H1 (cell line): ENCODE results near the gene SRMS. TPM values are rescaled to one million over a fixed set of nuclear protein-coding genes. Genes with fewer than 3 reads are reported as not detected.

Experiments
- CTCF ChIA-PET: fragments of 300-600 bp; sonication (Branson Sonifier 250); formaldehyde crosslinking; loops from one replicate; lab custom pipeline; 2021; ENCODE audit not compliant: partially characterized antibody; lab: Charles Lee
- POLR2A ChIA-PET: fragments of 300-600 bp; sonication (Branson Sonifier 250); formaldehyde crosslinking; loops from one replicate; lab custom pipeline; 2021; ENCODE audit warnings: inconsistent platforms; ENCODE audit not compliant: partially characterized antibody; lab: Charles Lee
- DNase-seq, 2 experiments: peaks; one replicate each; pipeline versions ENCODE4 v3.0.0 to v3.0.0-alpha.2; 2010 to 2022; ENCODE audit warnings: low spot score in 2 of 2, low read depth in 1 of 2, mixed read lengths in 1 of 2
- FAIRE-seq: peaks from 2 replicates; lab custom pipeline; 2011; peaks lifted over from hg19 to GRCh38; lab: Jason Lieb, UNC
- H2AFZ ChIP-seq: 2 replicates; pipeline ENCODE4 v1.8.1; 2012; ENCODE audit warnings: low read length, inconsistent platforms
- H2AK5ac ChIP-seq: 2 replicates; pipeline ENCODE4 v1.6.1; 2013; ENCODE audit warnings: low read depth, low read length
- H2BK120ac ChIP-seq: replicated peaks from 2 replicates; pipeline ENCODE3; 2013; ENCODE audit warnings: low read depth, low read length, inconsistent platforms
- H2BK12ac ChIP-seq: 2 replicates; pipeline ENCODE4 v1.6.1; 2013; ENCODE audit warnings: low read depth, low read length
- H2BK15ac ChIP-seq: 2 replicates; pipeline ENCODE4 v1.6.1; 2013; ENCODE audit warnings: low read length
- H2BK20ac ChIP-seq: 2 replicates; pipeline ENCODE4 v1.6.1; 2013; ENCODE audit warnings: low read length
- H2BK5ac ChIP-seq: 2 replicates; pipeline ENCODE4 v1.6.1; 2013; ENCODE audit warnings: low read depth, low read length
- H3K14ac ChIP-seq: 2 replicates; pipeline ENCODE4 v1.6.1; 2013; ENCODE audit warnings: inconsistent platforms; ENCODE audit not compliant: insufficient read length
- H3K18ac ChIP-seq: 2 replicates; pipeline ENCODE4 v1.6.1; 2013; ENCODE audit warnings: low read length; ENCODE audit errors: extremely low read depth
- H3K23ac ChIP-seq: 2 replicates; pipeline ENCODE4 v1.6.1; 2013; ENCODE audit warnings: inconsistent platforms; ENCODE audit not compliant: insufficient read length
- H3K23me2 ChIP-seq: 2 replicates; pipeline ENCODE4 v1.6.1; 2013; ENCODE audit warnings: low read depth, low read length
- H3K27ac ChIP-seq: 2 replicates; pipeline ENCODE4 v1.6.1; 2011; ENCODE audit warnings: low read depth, low read length, inconsistent platforms
- H3K27me3 ChIP-seq, 4 experiments: replicated peaks in 1 of 4; 1 replicate in 1 of 4; 2 replicates in 3 of 4; pipeline versions ENCODE4 v1.6.1 to v1.8.1; 2011 to 2013; ENCODE audit warnings: low read length in 3 of 4, mild to moderate bottlenecking in 3 of 4, inconsistent platforms in 2 of 4, mixed read lengths in 2 of 4, moderate library complexity in 1 of 4; ENCODE audit not compliant: control insufficient read depth in 3 of 4, insufficient read depth in 3 of 4; ENCODE audit errors: extremely low read depth in 1 of 4
- H3K36me3 ChIP-seq, 4 experiments: 2 replicates each; pipeline versions ENCODE4 v1.6.1 to v1.8.1; 2011 to 2013; ENCODE audit warnings: mild to moderate bottlenecking in 4 of 4, low read length in 3 of 4, moderate library complexity in 2 of 4, control low read depth in 1 of 4, inconsistent platforms in 1 of 4; ENCODE audit not compliant: insufficient read depth in 4 of 4, control insufficient read depth in 2 of 4
- H3K4ac ChIP-seq: replicated peaks from 2 replicates; pipeline ENCODE3; 2013; ENCODE audit warnings: low read length, low read depth, mixed read lengths, inconsistent platforms; ENCODE audit not compliant: insufficient read length
- H3K4me1 ChIP-seq, 4 experiments: replicated peaks in 1 of 4; 1 replicate in 1 of 4; 2 replicates in 3 of 4; pipeline versions ENCODE4 v1.6.1 to v1.8.1; 2011 to 2013; ENCODE audit warnings: low read length in 3 of 4, inconsistent platforms in 2 of 4, mixed read lengths in 1 of 4; ENCODE audit not compliant: insufficient read depth in 4 of 4, control insufficient read depth in 3 of 4
- H3K4me2 ChIP-seq, 2 experiments: 2 replicates each; pipeline versions ENCODE4 v1.6.1 to v1.8.1; 2011 to 2013; ENCODE audit warnings: low read depth in 2 of 2, low read length in 2 of 2, control low read depth in 1 of 2, inconsistent platforms in 1 of 2, mild to moderate bottlenecking in 1 of 2; ENCODE audit not compliant: insufficient read depth in 1 of 2
- H3K4me3 ChIP-seq, 4 experiments: fragments of 200-600, 300-600 bp in 1 of 4; sonication (generic), shearing (Covaris generic), sonication (Bioruptor Twin) in 1 of 4; 2 replicates each; pipeline versions ENCODE4 v1.5.1 to v1.8.1; 2011 to 2016; ENCODE audit warnings: low read length in 4 of 4, low read depth in 3 of 4, control low read depth in 2 of 4, inconsistent platforms in 2 of 4, mild to moderate bottlenecking in 2 of 4, mixed read lengths in 1 of 4, moderate library complexity in 1 of 4; ENCODE audit not compliant: insufficient read depth in 2 of 4; ENCODE audit errors: extremely low read depth in 1 of 4
- H3K56ac ChIP-seq: replicated peaks from 2 replicates; pipeline ENCODE3; 2013; ENCODE audit warnings: low read depth, mild to moderate bottlenecking, mixed read lengths, low read length, inconsistent platforms; ENCODE audit not compliant: insufficient read length
- H3K79me1 ChIP-seq: 2 replicates; pipeline ENCODE4 v1.6.1; 2013; ENCODE audit warnings: low read depth, low read length, control low read depth
- H3K79me2 ChIP-seq, 2 experiments: 2 replicates each; pipeline versions ENCODE4 v1.6.1 to v1.8.1; 2012 to 2013; ENCODE audit warnings: low read length in 2 of 2, mild to moderate bottlenecking in 2 of 2, inconsistent platforms in 1 of 2; ENCODE audit not compliant: insufficient read depth in 2 of 2, control insufficient read depth in 1 of 2
- H3K9ac ChIP-seq, 4 experiments: replicated peaks in 1 of 4; 1 replicate in 1 of 4; 2 replicates in 3 of 4; pipeline versions ENCODE4 v1.6.1 to v1.8.1; 2011 to 2013; ENCODE audit warnings: low read depth in 3 of 4, low read length in 3 of 4, control low read depth in 2 of 4, mild to moderate bottlenecking in 2 of 4, moderate library complexity in 2 of 4, inconsistent platforms in 1 of 4; ENCODE audit errors: extremely low read depth in 1 of 4
- H3K9me3 ChIP-seq, 2 experiments: 2 replicates each; pipeline versions ENCODE4 v1.6.1 to v1.8.1; 2012 to 2013; ENCODE audit warnings: mild to moderate bottlenecking in 2 of 2, moderate library complexity in 2 of 2, control low read depth in 1 of 2, inconsistent platforms in 1 of 2, low read depth in 1 of 2, low read length in 1 of 2, mixed read lengths in 1 of 2; ENCODE audit not compliant: insufficient read depth in 2 of 2
- H4K20me1 ChIP-seq, 2 experiments: replicated peaks in 1 of 2; 2 replicates each; pipeline versions ENCODE3 to v1.8.1; 2011 to 2013; ENCODE audit warnings: inconsistent platforms in 2 of 2, low read length in 2 of 2, mild to moderate bottlenecking in 1 of 2; ENCODE audit not compliant: insufficient read depth in 2 of 2, control insufficient read depth in 1 of 2
- H4K5ac ChIP-seq: 2 replicates; pipeline ENCODE4 v1.6.1; 2013; ENCODE audit warnings: low read length, low read depth, mixed read lengths, inconsistent platforms; ENCODE audit not compliant: insufficient read length
- H4K8ac ChIP-seq: 2 replicates; pipeline ENCODE4 v1.8.0; 2013; ENCODE audit warnings: mild to moderate bottlenecking, moderate library complexity, low read length, inconsistent platforms; ENCODE audit not compliant: insufficient read depth; ENCODE audit errors: extremely low read depth
- H4K91ac ChIP-seq: replicated peaks from 2 replicates; pipeline ENCODE3; 2013; ENCODE audit warnings: low read length, mixed read lengths, inconsistent platforms; ENCODE audit not compliant: insufficient read length
- BCL11A ChIP-seq, 2 experiments: IDR thresholded peaks; one replicate each; pipeline ENCODE4 v1.6.1; 2011; ENCODE audit warnings: low read depth in 2 of 2, low read length in 2 of 2, mild to moderate bottlenecking in 2 of 2
- CBX5 ChIP-seq: fragments of 300-800, 300-1000 bp; sonication (generic); IDR thresholded peaks from 2 replicates; pipeline ENCODE4 v1.7.1; 2016; ENCODE audit warnings: antibody characterized with exemption, low read length, low read depth
- GTF2F1 ChIP-seq: IDR thresholded peaks from 2 replicates; pipeline ENCODE4 v1.6.1; 2012; ENCODE audit warnings: low read depth, low read length, improper control_type of control experiment, borderline replicate concordance
- NRF1 ChIP-seq: IDR thresholded peaks from 2 replicates; pipeline ENCODE4 v1.6.1; 2011; ENCODE audit warnings: mild to moderate bottlenecking, low read depth, low read length, improper control_type of control experiment
- POLR2A ChIP-seq, 2 experiments: IDR thresholded peaks; 1 replicate in 1 of 2; 2 replicates in 1 of 2; pipeline ENCODE4 v1.6.1; 2011; ENCODE audit warnings: low read depth in 2 of 2, low read length in 2 of 2, mild to moderate bottlenecking in 2 of 2; ENCODE audit errors: control extremely low read depth in 1 of 2
- RAD21 ChIP-seq, 2 experiments: IDR thresholded peaks in 1 of 2; conservative IDR thresholded peaks in 1 of 2; 2 replicates each; pipeline ENCODE4 v1.6.1; 2011; ENCODE audit warnings: low read depth in 2 of 2, low read length in 2 of 2, improper control_type of control experiment in 1 of 2, inconsistent platforms in 1 of 2, mild to moderate bottlenecking in 1 of 2, moderate library complexity in 1 of 2
- RBBP5 ChIP-seq: IDR thresholded peaks from 2 replicates; pipeline ENCODE4 v1.7.1; 2012; ENCODE audit warnings: low read depth, mild to moderate bottlenecking, inconsistent platforms, low read length, moderate library complexity, borderline replicate concordance
- SIRT6 ChIP-seq: IDR thresholded peaks from one replicate; pipeline ENCODE4 v1.7.1; 2012; ENCODE audit warnings: low read length, inconsistent platforms
- SP4 ChIP-seq: IDR thresholded peaks from 2 replicates; pipeline ENCODE4 v1.6.1; 2012; ENCODE audit warnings: low read length, inconsistent platforms
- SRF ChIP-seq: IDR thresholded peaks from 2 replicates; pipeline ENCODE4 v1.6.1; 2011; ENCODE audit warnings: mild to moderate bottlenecking, low read depth, low read length, moderate library complexity
- TBP ChIP-seq: IDR thresholded peaks from 2 replicates; pipeline ENCODE4 v1.6.1; 2011; ENCODE audit warnings: low read depth, low read length, improper control_type of control experiment
- WGBS, 2 experiments: shearing (Covaris generic) in 1 of 2; methylation state at CpG; one replicate each; pipeline versions ENCODE4 v1.1.6 to v1.1.7; 2013 to 2015; ENCODE audit warnings: low lambda C conversion rate in 2 of 2, mixed read lengths in 2 of 2, inconsistent platforms in 1 of 2, low coverage in 1 of 2, missing lambda C conversion rate in 1 of 2; ENCODE audit not compliant: insufficient replicate concordance in 2 of 2, insufficient coverage in 1 of 2, insufficient read length in 1 of 2; ENCODE audit errors: extremely low coverage in 1 of 2, missing lambda C conversion rate in 1 of 2; 5-methylcytosine and 5-hydroxymethylcytosine counted together
- polyA plus RNA-seq, 7 experiments: library from polyadenylated mRNA; depleted of rRNA in 3 of 7; stranded (reverse) in 5 of 7; unstranded in 2 of 7; fragments of >200 nt in 5 of 7; fragments of 200-250 nt in 2 of 7; gene quantifications; 1 replicate in 5 of 7; 2 replicates in 1 of 7; 4 replicates in 1 of 7; pipeline versions ENCODE4 v1.2.1 to v1.2.3, GENCODE V29; 2011 to 2013; ENCODE audit warnings: missing spikeins in 2 of 7, mixed read lengths in 2 of 7
- total RNA-seq: library from RNA; stranded (reverse); fragmentation: NEBNext Ultra II Directional; extraction: Animal tissue kit (Norgen Biotek cat#: 25700); gene quantifications from 2 replicates; pipeline ENCODE4 v1.2.1, GENCODE V29; 2021
- TF ChIP-seq, protein P1 (sequence below): IDR thresholded peaks from 2 replicates; pipeline ENCODE4 v1.6.1; 2012; ENCODE audit warnings: low read length, inconsistent platforms

SRMS gene
- total and polyA plus RNA-seq, 2 of the 8 experiments (the other 6 are each of a cell fraction or from before 2014, with no cell fraction given), result 0.39 to 0.76 TPM

- Histone ChIP-seq H3K36me3 (no peaks in the 10 kb centered on the region), H3K9me3 (peaks cover 0 to 6% of the 10 kb centered on the region in 2 experiments; a peak in 2 of 4 replicates), H3K56ac (no peak overlapping the region), H2BK12ac (no peak overlapping the region), H3K79me2 (no peaks in the 10 kb centered on the region), H3K27me3 (no peaks in the 10 kb centered on the region; a peak in 1 of 7 replicates), H2BK120ac (no peak overlapping the region), H3K4me1 (no peaks in the 10 kb centered on the region), H4K91ac (no peak overlapping the region), H4K5ac (no peak overlapping the region), H4K8ac (no peak overlapping the region), H3K18ac (no peak overlapping the region), H3K14ac (no peak overlapping the region), H2AFZ (no peak overlapping the region), H2BK15ac (no peak overlapping the region), H2AK5ac (no peak overlapping the region), H3K23ac (no peak overlapping the region), H3K9ac (no peak overlapping the region), H2BK20ac (no peak overlapping the region), H4K20me1 (no peaks in the 10 kb centered on the region), H3K27ac (no peak overlapping the region), H3K79me1 (no peaks in the 10 kb centered on the region), H3K23me2 (no peaks in the 10 kb centered on the region), H2BK5ac (no peak overlapping the region; the same call in 1 of the 2 replicates), H3K4ac (no peak overlapping the region), H3K4me2 (no peak overlapping the region), H3K4me3 (no peak overlapping the region)
- ChIA-PET POLR2A (interaction anchor here (0.7 to 1.4 kb wide), 3 partner anchors 13 to 92 kb away, joined by 4 to 7 read pairs (median 5); partner anchors contain the start of gene PPDPF), CTCF (interaction anchor here (0.9 to 1.2 kb wide), 2 partner anchors 9 to 11 kb away, joined by 3 to 10 read pairs; no protein-coding TSS in a partner anchor)
- FAIRE-seq, result no peak
- WGBS, 2 experiments, result 88% methylated on average over 33 of the region's 33 CpGs; no CpG with 5 or more reads in 1 of the 2 experiments
- no peak for DNase-seq
- no peak for TF ChIP-seq POLR2A (IDR thresholded peaks at IDR 0.05; ENCODE audit: control extremely low read depth in 1 of 2, low read depth in 2 of 2, low read length in 2 of 2)
- TF ChIP-seq SRF, result no peak
- TF ChIP-seq SP4, result no peak
- TF ChIP-seq, protein P1, sequence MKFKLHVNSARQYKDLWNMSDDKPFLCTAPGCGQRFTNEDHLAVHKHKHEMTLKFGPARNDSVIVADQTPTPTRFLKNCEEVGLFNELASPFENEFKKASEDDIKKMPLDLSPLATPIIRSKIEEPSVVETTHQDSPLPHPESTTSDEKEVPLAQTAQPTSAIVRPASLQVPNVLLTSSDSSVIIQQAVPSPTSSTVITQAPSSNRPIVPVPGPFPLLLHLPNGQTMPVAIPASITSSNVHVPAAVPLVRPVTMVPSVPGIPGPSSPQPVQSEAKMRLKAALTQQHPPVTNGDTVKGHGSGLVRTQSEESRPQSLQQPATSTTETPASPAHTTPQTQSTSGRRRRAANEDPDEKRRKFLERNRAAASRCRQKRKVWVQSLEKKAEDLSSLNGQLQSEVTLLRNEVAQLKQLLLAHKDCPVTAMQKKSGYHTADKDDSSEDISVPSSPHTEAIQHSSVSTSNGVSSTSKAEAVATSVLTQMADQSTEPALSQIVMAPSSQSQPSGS, result no peak
- no peak for TF ChIP-seq CBX5
- TF ChIP-seq SIRT6, result no peak
- no peak for TF ChIP-seq BCL11A (IDR thresholded peaks at IDR 0.05; ENCODE audit: low read depth in 2 of 2, low read length in 2 of 2)
- no peak for TF ChIP-seq RBBP5
- no peak for TF ChIP-seq GTF2F1
- no peak for TF ChIP-seq TBP
- TF ChIP-seq NRF1, result no peak
- TF ChIP-seq RAD21 (IDR thresholded peaks at IDR 0.05 in 1 of 2, conservative IDR thresholded peaks at IDR 0.05 in 1 of 2; ENCODE audit: low read depth in 2 of 2, low read length in 2 of 2), result no peak
Observed at GRCh38 chr20:63508072-63508768, 39.3 kb downstream of the SRMS start.
